Peyer's patch (tissue), 4 donors: ENCODE data around the gene USP30.
"Not testable (repeated sequence)": the region's sequence is repeated elsewhere in the genome, so short reads cannot be mapped to it uniquely, and the experiment has no call there.

Experiments
- CTCF ChIP-seq, 6 experiments: fragments of 450-650 bp in 4 of 6; fragments of 200-600 bp in 2 of 6; sonication (generic) in 1 of 6; IDR thresholded peaks; one replicate each; pipeline ENCODE4 v1.5.1; 2017 to 2019; ENCODE audit warnings: antibody characterized with exemption in 6 of 6, mild to moderate bottlenecking in 3 of 6, moderate library complexity in 1 of 6
- POLR2A ChIP-seq, 2 donors: fragments of 450-650 bp; IDR thresholded peaks; one replicate each; pipeline ENCODE4 v1.5.1; 2017; ENCODE audit warnings: antibody characterized with exemption in 2 of 2, mild to moderate bottlenecking in 2 of 2, moderate library complexity in 2 of 2

DNA sequence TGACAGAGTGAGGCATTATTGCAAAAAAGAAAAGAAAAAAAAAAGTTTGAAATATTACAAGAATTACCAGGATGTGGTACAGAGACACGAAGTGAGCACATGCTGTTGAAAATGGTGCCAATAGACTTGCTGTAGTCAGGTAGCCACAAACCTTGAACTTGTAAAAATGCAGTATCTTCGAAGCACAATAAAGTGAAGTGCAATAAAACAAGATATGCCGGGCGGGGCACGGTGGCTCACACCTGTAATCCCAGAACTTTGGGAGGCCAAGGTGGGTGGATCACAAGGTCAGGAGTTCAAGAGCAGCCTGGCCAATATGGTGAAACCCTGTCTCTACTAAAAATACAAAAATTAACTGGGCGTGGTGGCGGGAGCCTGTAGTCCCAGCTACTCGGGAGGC, 2.6 kb upstream of the USP30 start:
- TF ChIP-seq CTCF, POLR2A (IDR thresholded peaks at IDR 0.05): not testable (repeated sequence)
